Kasumi-1 (cell line): ENCODE measurements around the gene PZP.
"Not testable (repeated sequence)": the region's sequence is repeated elsewhere in the genome, so short reads cannot be mapped to it uniquely, and the experiment has no call there.

ENCODE experiments used
- DNase-seq, 2 experiments: peaks; one replicate each; lab custom pipeline; 2025; lab: John Stamatoyannopoulos, UW

Gene PZP

DNA sequence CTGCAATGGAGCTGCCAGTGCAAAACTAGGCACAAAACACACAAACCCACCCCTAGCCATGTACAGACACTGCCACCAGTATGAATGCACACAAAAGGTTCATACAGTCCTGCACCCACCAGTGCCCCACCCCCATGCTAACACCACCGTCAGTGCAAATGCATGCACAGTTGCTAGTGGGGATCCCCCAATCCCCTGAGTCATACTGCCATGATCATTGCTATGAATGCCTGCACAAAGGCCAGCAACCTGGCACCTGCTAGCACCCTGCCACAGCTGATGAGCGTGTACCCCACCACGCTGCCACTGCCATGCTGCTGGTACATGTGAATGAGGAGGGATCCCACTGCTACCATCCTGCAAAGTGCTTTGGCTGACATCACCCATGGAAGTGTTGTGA, 23.9 kb downstream of the PZP start:
- no peak for DNase-seq

DNA sequence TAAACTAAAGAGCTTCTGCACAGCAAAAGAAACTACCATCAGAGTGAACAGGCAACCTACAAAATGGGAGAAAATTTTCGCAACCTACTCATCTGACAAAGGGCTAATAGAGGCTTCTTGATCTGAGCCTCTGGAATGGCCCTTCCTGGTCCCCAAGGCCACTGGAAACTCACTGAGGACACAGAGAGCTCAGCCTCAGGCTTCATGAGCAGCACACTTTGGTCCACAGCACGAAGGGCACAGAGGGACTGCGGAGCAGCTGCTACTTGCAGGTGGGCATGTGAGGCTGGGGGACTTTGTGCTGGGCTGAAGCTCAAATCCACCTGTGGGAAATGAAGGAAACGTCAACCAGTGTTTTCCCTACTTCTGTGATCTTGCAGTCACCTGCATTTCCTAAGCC, 27.4 kb downstream of the PZP start:
- DNase-seq, result no peak

DNA sequence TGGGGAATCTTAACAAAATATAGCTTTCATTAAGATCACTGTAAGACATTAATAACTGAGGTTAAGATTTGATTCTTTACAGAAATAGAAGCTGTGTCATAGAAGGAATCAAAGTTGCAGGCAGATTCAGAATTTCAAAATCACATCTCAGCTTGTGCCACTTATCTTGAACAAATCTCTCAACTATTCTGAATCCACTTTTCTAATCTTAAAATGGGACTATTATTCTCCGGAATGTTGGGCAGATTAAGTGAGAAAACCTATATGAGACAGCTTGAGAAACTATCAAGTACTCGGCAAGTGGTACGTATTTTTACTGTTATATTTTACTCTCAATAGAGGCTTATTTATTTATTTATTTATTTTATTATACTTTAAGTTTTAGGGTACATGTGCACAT, 28.4 kb downstream of the PZP start:
- DNase-seq, result no peak

DNA sequence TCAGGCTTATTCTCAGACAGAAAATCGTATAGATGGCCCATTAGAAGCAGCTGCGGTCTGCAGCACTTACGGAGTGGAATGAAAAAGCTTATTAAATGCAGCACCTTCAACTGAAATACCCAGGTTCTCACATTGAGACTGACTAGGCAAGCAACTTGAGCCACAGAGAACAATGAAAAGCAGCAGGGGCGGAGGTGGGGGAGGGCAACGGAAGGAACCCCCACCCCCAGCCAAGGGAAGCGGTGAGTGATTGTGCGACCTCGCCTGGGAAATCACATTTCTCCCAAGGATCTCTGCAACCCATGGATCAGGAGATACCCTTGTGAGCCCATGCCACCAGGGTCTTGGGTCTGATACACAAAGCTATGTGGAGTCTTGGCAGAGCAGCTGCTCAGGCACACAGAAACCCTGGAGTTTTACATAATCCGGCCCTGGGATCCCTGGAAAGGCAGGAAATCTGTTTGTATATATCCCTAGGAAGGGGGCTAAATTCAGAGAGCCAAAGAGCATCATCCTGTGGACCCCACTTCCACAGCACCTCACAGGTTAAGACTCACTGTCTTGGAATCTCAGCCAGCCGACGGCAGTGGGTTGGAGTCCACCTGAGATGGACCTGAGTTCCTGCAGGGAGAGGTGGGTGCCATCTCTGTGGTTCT, 38.1 kb downstream of the PZP start:
- no peak for DNase-seq

DNA sequence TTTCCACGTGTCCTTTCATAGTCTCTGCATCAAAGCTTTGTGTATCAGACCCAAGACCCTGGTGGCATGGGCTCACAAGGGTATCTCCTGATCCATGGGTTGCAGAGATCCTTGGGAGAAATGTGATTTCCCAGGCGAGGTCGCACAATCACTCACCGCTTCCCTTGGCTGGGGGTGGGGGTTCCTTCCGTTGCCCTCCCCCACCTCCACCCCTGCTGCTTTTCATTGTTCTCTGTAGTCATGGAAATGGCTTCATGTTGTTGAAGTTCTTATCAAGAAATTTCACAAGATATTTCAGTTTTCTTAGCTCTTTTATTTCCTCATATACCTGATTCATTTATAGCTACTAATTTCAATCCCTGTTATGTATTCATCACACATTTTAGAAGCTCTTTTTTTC, 40.9 kb downstream of the PZP start:
- DNase-seq, result not testable (repeated sequence)

DNA sequence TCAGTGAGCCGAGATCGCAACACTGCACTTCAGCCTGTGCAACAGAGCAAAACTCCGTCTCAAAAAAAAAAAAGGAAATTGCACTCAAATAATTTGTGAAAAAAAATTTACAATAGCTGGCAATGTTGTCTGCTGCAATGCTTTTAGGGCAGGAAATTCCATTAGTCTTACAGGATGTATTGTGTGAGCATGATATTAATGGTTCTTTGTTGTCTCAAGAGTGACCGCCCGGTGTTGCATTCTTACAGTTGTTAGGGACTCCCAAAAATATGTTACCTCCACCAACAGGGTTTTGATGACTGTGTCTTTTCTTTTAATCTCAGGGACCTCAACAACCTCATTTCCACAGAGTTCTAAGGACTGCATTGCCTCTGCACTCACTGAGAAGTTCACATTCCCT, 44.8 kb downstream of the PZP start:
- no peak for DNase-seq

DNA sequence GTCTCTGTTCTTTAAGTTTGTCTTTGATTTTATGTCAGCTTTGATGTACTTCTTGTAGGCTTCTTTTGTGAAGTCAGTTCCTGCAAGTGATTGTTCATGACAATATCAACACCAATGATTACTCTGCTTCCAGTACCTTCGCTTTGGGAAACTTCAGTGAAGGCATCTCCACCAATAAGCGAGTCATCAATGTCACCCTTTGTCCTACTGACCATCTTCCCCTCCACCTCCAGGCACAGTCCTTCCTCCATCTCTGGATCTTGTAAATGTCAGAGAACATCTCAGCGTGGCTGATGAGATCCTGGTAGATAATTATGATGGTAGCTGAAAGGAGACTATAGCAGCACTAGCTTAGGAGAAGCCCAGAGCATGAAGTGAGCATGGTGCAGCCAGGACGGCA, 52.1 kb downstream of the PZP start:
- DNase-seq, result no peak

DNA sequence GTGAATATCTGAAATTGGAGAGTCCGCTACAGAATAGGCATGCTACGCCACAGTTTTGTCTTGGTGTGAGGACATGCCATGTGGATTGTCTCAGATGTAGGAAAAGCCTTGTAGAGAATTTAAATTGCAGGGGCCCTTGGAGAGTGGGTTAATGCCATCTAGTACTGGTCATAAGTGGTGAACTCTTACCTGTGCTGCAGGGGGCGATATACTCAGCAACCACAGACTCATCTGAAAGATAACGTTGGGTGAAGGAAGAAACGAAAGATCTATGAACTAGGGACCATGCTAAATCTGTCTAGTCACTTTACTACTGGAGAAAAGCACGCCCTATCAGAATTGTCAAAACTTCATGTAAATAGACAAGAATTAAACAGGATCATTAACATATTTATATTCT, 58.8 kb downstream of the PZP start:
- no peak for DNase-seq

DNA sequence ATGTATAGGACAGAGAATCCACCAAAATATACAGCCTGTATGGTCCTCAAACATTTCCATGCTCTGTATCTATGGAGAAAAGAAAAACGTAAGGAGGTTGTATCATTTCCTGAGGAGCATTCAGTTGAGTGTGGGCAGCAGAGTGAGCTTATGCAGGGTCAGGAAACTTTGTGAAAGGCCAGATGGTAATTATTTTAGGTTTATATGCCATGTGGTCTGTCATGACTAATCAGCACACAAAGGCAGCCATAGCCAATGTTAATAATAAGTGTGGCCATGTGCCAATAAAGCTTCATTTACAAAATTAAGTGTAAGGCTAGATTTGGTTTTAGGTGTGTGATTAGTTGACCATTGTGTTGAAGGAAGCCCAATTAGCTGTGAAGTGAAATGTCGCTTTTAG, 59.3 kb downstream of the PZP start:
- no peak for DNase-seq

DNA sequence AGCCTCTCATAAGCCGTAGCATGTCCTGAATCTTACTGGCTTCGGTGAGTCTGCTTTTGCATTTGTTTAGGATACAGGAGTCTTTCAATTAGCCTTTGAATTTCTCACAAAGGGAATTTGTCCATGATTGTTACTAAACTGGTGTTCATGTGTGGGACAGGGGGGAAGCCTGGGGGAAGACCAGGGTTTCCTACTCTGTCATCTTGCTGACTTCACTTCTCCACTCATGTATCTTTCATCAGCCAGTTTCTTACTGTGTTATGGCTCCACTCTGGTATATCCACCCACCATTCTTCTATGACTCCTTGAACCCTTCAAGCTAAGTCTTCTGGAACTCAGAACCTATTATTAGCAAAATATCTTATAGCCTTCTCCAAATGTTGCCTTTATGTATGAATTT, 60.7 kb downstream of the PZP start:
- no peak for DNase-seq

DNA sequence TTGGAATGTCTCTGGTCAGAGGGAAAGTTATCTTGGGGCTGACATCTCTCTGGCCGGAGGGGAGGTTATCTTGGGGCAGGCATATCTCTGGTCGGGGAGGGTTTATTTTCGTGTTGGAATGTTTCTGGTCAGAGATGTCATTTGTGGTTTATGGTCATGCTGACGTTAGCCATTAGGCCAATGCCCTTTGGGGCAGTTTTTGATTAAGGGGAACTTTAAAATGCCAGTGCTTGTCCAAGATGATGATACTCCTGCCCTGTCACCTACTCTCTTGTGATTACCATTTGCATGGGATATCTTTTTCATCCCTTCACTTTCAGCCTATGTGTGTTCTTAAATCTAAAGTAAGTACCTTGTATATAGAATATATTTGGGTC, 63.5 kb downstream of the PZP start:
- no peak for DNase-seq

DNA sequence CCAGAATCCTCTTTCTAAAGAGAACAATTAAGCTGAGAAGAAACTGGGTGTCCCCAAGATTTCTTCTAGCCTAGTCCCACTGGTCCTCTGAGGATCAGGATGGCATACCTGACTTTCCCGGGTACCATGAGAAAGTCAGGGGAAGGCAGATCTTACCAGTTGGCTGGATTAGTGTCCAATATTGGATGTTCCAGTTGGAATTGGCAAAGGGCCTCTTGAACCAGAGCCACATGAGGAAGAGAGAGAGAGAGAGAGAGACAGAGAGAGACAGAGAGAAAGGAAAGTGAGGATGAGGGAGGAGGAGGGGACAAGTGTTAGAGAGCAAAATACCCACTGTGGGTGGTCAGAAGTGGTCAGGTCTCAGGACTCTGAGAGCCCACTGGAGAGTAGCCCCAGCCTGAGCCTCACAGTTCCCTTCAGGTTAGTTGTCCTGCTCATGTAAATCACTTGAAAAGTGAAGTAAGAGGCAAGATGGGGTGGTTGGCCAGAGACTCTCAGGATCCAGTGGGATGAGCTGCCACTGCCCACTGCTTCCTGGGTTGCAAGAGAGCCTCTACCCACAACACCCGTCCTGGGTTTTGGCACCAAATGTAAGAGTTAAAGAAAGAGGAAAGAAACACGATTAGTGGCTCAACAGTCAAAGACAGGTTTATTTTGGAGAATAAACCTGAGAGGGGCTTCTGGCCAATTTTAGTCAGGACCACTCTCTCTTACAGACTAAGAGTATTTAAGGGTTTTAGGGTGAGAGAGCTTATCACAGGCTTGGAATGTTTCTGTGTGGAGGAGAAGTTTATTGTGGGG, 64.1 kb downstream of the PZP start:
- DNase-seq, result no peak

DNA sequence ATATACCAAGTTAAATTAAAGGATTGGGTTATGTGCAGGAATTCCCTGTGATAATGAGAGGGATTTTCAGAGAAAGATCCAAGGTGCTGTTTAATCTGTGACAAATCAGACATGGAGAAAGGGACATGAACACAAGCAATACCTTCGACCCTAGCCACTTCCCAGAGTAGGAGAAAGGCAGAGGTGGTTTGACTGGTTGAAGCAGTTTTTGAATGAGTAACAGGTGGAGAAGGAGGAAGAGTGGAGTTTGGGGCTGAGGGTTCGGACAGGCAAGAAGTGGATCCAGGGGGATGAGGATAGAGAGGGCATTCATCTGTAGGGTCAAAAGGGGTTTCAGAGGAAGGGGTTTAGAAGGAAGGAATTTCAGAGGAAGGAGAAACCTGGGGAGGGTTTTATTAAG, 65.1 kb downstream of the PZP start:
- no peak for DNase-seq

DNA sequence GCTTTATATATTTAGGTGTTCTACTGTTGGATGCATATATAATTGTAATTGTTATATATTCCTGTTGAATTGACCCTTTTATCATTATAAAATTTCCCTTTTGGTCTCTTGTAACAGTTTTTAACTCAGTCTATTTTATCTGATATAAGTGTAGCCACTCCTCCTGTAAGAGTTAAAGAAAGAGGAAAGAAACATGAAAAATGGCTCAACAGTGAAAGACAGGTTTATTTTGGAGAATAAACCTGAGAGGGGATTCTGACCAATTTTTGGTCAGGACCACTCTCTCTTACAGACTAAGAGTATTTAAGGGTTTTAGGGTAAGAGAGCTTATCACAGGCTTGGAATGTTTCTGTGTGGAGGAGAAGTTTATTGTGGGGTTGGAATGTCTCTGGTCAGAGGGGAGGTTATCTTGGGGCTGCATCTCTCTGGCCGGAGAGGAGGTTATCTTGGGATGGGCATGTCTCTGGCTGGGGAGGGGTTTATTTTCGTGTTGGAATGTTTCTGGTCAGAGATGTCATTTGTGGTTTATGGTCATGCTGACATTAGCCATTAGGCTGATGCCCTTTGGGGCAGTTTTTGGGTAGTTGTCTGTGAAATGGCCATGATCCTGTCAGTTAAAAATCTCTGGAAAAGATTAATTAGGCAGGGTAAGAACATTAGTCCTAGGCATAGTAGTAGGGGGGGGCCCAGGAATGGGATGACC, 68.5 kb downstream of the PZP start:
- not testable (repeated sequence) for DNase-seq

DNA sequence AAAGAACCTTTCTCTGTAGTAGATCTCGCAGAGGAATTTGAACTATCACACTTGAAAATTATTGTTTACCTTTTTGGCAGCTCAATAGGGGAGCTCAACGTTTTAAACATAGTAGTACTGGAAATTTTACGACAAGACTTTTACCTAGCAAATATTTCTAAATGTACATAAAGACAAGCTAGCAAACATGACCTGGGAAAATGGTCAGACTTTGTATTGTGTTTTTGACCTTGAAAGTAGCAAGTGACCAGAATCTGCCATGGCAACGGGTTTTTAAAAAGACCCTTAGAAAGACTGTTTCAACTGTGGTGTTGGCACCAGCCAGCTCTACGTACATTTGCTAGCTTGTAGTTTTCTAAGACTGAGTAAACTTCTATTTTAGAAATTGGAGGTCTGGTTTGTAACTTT, 72.3 kb downstream of the PZP start:
- DNase-seq, result no peak

DNA sequence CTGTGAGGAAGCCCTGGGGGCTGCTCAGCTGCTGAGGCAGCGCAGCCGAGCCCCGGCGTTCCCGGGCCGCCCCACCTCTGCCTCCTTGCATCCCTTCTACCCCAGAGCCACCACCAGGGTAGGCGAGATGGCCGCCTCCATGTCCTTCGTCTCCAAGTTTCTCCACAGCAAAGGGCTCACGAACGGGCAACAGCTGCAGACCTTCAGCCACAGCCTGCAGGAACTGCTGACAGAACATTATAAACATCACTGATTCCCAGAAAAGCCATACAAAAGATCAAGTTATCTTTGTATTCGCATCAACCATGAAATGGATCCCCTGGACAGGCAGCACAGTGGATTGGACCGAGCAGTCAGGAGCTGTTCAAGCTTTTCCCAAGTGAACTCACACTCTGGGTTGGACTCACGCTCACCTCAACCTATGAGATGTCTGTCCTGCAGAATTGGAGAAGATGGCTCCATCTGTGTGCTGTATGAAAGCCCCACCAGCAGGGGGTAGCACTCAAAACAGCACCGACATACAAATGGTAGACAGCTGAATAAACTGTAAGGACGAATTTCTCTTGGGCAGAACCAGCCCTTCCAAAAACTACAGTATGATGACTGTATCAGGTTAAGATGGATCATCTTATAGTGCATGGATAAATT, 73.1 kb downstream of the PZP start:
- DNase-seq, result no peak

DNA sequence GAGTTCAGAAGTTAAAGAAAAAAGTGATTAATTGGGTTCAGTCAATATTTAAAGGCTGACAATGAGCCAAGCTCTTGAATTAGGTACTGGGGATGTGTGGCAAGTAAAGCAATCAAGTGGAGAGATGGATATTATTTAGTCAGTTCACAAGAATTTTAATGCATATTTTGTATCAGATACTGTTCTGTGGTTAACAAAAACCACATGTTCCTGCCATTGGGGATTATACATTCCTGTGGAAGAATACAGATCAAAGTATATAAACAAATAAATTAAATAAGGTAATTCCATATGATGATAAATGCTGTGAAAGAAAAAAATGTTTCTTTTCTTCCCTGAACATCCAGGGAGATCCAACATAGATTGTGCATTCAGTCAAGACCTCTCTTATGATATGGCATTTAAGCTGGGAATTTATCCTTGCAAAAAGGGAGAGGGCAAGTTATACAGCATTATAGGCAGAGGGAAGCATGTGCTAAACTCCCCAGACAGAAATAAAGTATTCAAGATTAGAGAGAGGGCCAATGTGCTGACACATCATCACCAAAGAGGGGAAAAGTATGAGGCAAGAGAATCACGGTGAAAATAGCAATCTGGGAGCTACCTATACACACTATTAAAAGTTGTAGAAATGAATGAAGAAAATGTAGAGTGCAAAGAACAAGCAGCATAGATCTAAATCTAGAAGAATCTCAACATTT, 74.8 kb downstream of the PZP start:
- no peak for DNase-seq

DNA sequence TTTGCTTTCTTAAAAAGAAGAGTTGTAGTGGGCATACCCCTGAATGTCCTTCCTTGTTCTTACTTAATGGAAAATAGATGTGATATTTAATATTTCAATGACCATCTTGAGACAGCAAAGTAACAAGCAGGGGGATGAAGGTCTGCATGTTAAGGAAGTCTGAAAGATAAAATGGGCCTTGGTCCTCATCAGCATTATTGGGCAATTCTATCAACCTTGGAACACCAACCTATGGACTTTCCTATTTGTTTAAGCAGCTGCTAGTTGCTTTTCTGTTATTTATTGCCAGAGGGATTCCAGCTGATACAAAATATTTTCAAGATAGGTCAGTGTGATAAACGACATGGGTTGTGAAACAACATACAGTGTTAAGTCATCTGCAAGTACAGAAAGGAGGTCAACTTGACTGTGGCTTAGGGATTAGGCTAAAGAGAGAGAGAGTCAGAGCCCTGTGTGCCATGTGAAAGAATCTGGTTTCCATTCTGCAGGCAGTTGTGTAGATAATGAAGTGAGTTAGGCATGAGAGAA, 76.1 kb downstream of the PZP start:
- no peak for DNase-seq

DNA sequence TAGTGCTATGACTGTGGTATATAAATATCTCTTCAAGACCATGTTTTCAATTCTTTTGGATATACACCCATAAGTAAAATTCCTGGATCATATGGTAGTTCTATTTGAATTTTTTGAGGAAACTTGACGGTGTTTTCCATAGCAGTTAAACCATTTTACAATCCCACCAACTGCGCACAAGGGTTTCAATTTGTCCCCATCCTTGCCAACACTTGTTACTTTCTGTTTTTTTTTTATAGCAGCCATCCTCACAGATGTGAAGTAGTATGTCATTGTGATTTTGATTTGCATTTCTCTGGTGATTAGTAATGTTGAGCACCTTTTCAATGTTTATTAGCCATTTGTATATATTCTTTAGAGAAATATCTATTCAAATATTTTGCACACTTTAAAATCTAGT, 78.0 kb downstream of the PZP start:
- no peak for DNase-seq

DNA sequence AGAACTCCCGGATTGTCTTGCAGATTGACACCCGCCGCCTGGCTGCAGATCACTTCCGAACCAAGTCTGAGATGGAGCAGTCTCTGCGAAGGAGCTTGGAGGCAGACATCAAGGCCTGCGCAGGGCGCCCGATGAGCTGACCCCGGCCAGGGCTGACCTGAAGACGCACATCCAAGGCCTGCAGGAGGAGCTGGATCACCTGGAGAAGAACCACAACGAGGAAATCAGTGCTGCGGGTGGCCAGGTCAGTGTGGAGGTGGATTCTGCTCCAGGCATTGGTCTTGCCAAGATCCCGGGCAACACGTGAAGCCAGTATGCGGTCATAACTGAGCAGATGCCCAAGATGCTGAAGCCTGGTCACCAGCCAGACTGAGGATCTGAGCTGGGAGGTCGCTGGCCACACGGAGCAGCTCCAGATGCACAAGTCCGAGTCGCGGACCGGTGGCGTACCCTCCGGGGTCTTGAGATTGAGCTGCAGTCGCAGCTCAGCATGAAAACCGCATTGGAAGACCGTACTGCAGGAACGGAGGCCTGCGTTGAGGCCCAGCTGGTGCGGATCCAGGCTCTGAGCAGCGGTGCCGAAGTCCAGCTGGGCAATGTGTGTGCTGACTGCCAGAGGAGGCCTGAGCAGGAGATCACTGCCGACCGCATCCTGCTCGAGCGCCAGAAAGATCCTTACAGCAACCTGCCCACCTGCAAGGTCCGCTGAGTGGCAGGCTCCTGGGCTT, 80.1 kb downstream of the PZP start:
- DNase-seq, result no peak

DNA sequence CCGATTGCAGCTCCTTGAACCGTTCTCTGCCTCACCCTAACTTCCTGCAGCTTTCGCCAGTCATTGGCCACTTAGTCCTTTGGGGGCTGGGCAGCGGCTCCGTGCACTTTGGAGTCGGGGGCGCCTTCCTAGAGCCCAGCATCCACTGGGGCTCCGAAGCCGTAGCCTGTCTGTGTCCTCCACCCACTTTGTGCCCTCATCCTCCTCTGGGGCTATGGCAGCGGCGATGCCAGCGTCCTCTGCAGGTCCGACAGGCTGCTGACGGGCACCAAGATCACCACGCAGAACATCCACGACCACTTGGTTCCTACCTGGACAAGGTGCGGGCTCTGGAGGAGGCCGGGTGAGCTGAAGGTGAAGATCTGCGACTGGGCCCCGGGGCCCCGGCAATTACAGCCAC, 80.7 kb downstream of the PZP start:
- DNase-seq, result no peak
